Esophagus muscularis mucosa (tissue), 4 donors: ENCODE results near the gene DBN1. TPM values are rescaled to one million over a fixed set of nuclear protein-coding genes. Genes with fewer than 3 reads are reported as not detected.

Experiments
- DNase-seq: peaks from one replicate; pipeline ENCODE4 v3.0.0-alpha.2; 2017; ENCODE audit errors: extremely low spot score
- H3K27ac ChIP-seq, 4 donors: fragments of 200-600 bp; sonication (generic); replicated peaks in 1 of 4; 1 replicate in 3 of 4; 2 replicates in 1 of 4; pipeline ENCODE4 v1.5.1; 2016 to 2019; ENCODE audit warnings: mild to moderate bottlenecking in 1 of 4
- H3K27me3 ChIP-seq, 4 donors: fragments of 200-600 bp; sonication (generic); one replicate each; pipeline versions ENCODE4 v1.5.1 to v1.6.0; 2016 to 2019
- H3K36me3 ChIP-seq, 4 donors: fragments of 200-600 bp; sonication (generic); one replicate each; pipeline ENCODE4 v1.5.1; 2016 to 2019
- H3K4me1 ChIP-seq, 4 donors: fragments of 200-600 bp; sonication (generic); one replicate each; pipeline ENCODE4 v1.5.1; 2016 to 2019
- H3K4me3 ChIP-seq, 4 donors: fragments of 200-600 bp; sonication (generic); 1 replicate in 2 of 4; 2 replicates in 2 of 4; pipeline ENCODE4 v1.5.1; 2016 to 2019; ENCODE audit warnings: mild to moderate bottlenecking in 4 of 4, moderate library complexity in 1 of 4
- H3K9me3 ChIP-seq, 4 donors: fragments of 200-600 bp; sonication (generic); 1 replicate in 3 of 4; 2 replicates in 1 of 4; pipeline ENCODE4 v1.5.1; 2016 to 2019
- CTCF ChIP-seq, 3 experiments: fragments of 200-600 bp in 2 of 3; fragments of 450-650 bp in 1 of 3; sonication (generic) in 2 of 3; IDR thresholded peaks; one replicate each; pipeline ENCODE4 v1.5.1; 2017 to 2019; ENCODE audit warnings: antibody characterized with exemption in 3 of 3, mild to moderate bottlenecking in 2 of 3, moderate library complexity in 1 of 3
- EP300 ChIP-seq: sonication (generic); formaldehyde crosslinking; IDR thresholded peaks from one replicate; pipeline ENCODE4 v1.6.1; 2017; ENCODE audit warnings: antibody characterized with exemption
- POLR2A ChIP-seq: fragments of 450-650 bp; IDR thresholded peaks from one replicate; pipeline ENCODE4 v1.6.1; 2017; ENCODE audit warnings: antibody characterized with exemption, moderate library complexity, mild to moderate bottlenecking, low read depth
- POLR2AphosphoS5 ChIP-seq, 2 donors: sonication (generic); formaldehyde crosslinking; IDR thresholded peaks; one replicate each; pipeline ENCODE4 v1.6.1; 2017; ENCODE audit warnings: antibody characterized with exemption in 2 of 2
- WGBS: methylation state at CpG from one replicate; pipeline ENCODE4 v1.1.5; 2018; 5-methylcytosine and 5-hydroxymethylcytosine counted together
- intact Hi-C: fragments of 100-400 bp; cut with DNase I; formaldehyde crosslinking; loops from one replicate; pipeline ENCODE4 v1.15.1; 2023
- total RNA-seq, 4 donors: library from RNA; depleted of rRNA; stranded (reverse); fragments of >200 nt; gene quantifications; one replicate each; pipeline versions ENCODE4 v1.1.0 to v1.2.1, GENCODE V29; 2016

DBN1 gene
- total RNA-seq, 4 donors from 2014 or later = 92.2 to 160 (median 130) TPM

- Histone ChIP-seq H3K27me3 (peaks cover 0 to 71% (median 9%) of the 10 kb centered on the region in 4 donors), H3K9me3 (no peaks in the 10 kb centered on the region), H3K4me1 (peaks cover 33 to 49% (median 47%) of the 10 kb centered on the region in 4 donors), H3K27ac (no peak overlapping the region), H3K4me3 (no peak overlapping the region), H3K36me3 (no peaks in the 10 kb centered on the region)
- DNase-seq = no peak
- WGBS = 87% methylated on average over 8 of the region's 10 CpGs
- intact Hi-C loops = loop anchor here (10.0 kb wide), 1 partner anchor 136 kb away; the partner anchor contains the start of gene MXD3
- TF ChIP-seq EP300 = no peak
- no peak for TF ChIP-seq POLR2A
- no peak for TF ChIP-seq CTCF (IDR thresholded peaks at IDR 0.05)
- no peak for TF ChIP-seq POLR2AphosphoS5 (IDR thresholded peaks at IDR 0.05)
Observed at GRCh38 chr5:177450667-177451424, 22.6 kb downstream of the DBN1 start.

GRCh38 chr5:177449140-177450061, 24.0 kb downstream of the DBN1 start:
- 87% methylated on average over 9 of the region's 18 CpGs for WGBS

GRCh38 chr5:177448244-177448950, 25.0 kb downstream of the DBN1 start:
- Histone ChIP-seq H3K4me1 (peaks cover 22 to 33% (median 30%) of the 10 kb centered on the region in 4 donors), H3K36me3 (no peaks in the 10 kb centered on the region), H3K4me3 (no peak overlapping the region), H3K27ac (no peak overlapping the region), H3K27me3 (peaks cover 0 to 70% (median 9%) of the 10 kb centered on the region in 4 donors), H3K9me3 (no peaks in the 10 kb centered on the region)
- no peak for TF ChIP-seq POLR2A
- no peak for DNase-seq
- 73% methylated on average over 6 of the region's 6 CpGs for WGBS
- intact Hi-C loops = no loop called here

More at GRCh38 chr5:177449140-177450061, 24.0 kb downstream of the DBN1 start:
- Histone ChIP-seq H3K27me3 (peaks cover 0 to 71% (median 9%) of the 10 kb centered on the region in 4 donors), H3K4me3 (no peak overlapping the region), H3K9me3 (no peaks in the 10 kb centered on the region), H3K36me3 (no peaks in the 10 kb centered on the region), H3K27ac (no peak overlapping the region), H3K4me1 (peaks cover 31 to 42% (median 39%) of the 10 kb centered on the region in 4 donors)
- intact Hi-C loops = loop anchor here (10.0 kb wide), 1 partner anchor 135 kb away; the partner anchor contains the start of gene MXD3
- DNase-seq = no peak
- TF ChIP-seq EP300 (no peak), POLR2A (no peak), CTCF (IDR thresholded peaks at IDR 0.05) (no peak), POLR2AphosphoS5 (IDR thresholded peaks at IDR 0.05) (no peak)

GRCh38 chr5:177447611-177448243, 25.7 kb downstream of the DBN1 start:
- TF ChIP-seq POLR2AphosphoS5 (IDR thresholded peaks at IDR 0.05) (peak in 1 of 2 donors; percentile 53), POLR2A (no peak), CTCF (IDR thresholded peaks at IDR 0.05) (no peak)
- 33% methylated on average over 1 of the region's 23 CpGs for WGBS
- Histone ChIP-seq H3K27ac (no peak overlapping the region), H3K36me3 (peaks cover 0 to 2% (median 0%) of the 10 kb centered on the region in 4 donors), H3K27me3 (peaks cover 0 to 65% (median 9%) of the 10 kb centered on the region in 4 donors), H3K4me3 (peak overlapping the region; percentile 60 to 67 (median 65)), H3K9me3 (no peaks in the 10 kb centered on the region), H3K4me1 (peaks cover 22 to 32% (median 29%) of the 10 kb centered on the region in 4 donors)
- no peak for DNase-seq
- intact Hi-C loops = no loop called here
